GM12891 (cell line): ENCODE measurements around the gene NXN.
"Not testable (repeated sequence)": the region's sequence is repeated elsewhere in the genome, so short reads cannot be mapped to it uniquely, and the experiment has no call there.

Experiments used
- POLR2A ChIP-seq: IDR thresholded peaks from 2 replicates; pipeline ENCODE4 v1.6.1; 2011; ENCODE audit warnings: low read depth, low read length, control low read depth
- POLR2AphosphoS5 ChIP-seq: IDR thresholded peaks from 2 replicates; pipeline ENCODE4 v1.6.1; 2011; ENCODE audit warnings: low read depth, low read length, control low read depth
- SPI1 ChIP-seq: IDR thresholded peaks from 2 replicates; pipeline ENCODE4 v1.6.1; 2011; ENCODE audit warnings: low read depth, low read length, control low read depth
- TAF1 ChIP-seq: IDR thresholded peaks from 2 replicates; pipeline ENCODE4 v1.6.1; 2011; ENCODE audit warnings: low read depth, low read length, control low read depth

GRCh38 chr17:852850-853249 lies 126.7 kb downstream of the NXN start:
- TF ChIP-seq POLR2A, POLR2AphosphoS5, SPI1, TAF1: not testable (repeated sequence)
